ENCODE results near the gene DGAT2.
"Not testable (repeated sequence)": the region's sequence is repeated elsewhere in the genome, so short reads cannot be mapped to it uniquely, and the experiment has no call there.

DGAT2 gene, protein sequence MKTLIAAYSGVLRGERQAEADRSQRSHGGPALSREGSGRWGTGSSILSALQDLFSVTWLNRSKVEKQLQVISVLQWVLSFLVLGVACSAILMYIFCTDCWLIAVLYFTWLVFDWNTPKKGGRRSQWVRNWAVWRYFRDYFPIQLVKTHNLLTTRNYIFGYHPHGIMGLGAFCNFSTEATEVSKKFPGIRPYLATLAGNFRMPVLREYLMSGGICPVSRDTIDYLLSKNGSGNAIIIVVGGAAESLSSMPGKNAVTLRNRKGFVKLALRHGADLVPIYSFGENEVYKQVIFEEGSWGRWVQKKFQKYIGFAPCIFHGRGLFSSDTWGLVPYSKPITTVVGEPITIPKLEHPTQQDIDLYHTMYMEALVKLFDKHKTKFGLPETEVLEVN

DNA sequence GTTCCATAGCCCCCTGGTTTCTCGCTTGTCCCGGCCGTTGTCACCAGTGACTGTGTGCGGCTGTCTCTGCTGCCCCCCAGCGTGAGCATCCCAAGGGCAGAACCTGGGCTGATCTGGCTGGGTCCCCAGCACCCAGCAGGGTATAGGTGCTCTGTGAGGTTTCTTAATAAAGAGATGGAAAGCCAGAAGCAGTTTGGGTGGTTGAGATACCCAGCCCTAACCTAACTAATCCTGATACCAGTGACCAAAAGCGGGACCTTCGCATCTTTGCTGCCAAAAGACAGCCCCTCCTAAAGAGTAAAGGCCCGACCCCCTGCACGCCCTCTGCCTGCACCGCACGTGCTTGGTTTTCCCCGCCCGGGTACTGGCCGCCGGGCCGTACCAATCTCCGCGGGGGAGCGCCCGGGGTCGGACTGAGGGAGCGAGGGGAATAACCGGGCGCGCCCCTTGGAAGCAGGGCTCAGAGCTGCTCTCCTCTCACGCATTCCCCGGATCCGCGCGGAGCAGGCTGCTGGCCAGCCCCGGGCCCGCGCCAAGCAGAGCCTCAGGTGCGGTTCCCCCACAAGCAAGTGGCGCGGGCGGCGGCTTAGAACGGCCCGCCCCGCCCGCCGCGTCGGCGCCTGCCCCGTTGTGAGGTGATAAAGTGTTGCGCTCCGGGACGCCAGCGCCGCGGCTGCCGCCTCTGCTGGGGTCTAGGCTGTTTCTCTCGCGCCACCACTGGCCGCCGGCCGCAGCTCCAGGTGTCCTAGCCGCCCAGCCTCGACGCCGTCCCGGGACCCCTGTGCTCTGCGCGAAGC, at the start of gene DGAT2:
TSS of gene DGAT2 (plus strand) at position 667 of the 797 bp plus-strand sequence. CDS start 214 bp downstream, outside the sequence.
- peak; percentile 57 to 59 for DNase-seq (ENCODE audit: low read depth in 1 of 2, low spot score in 1 of 2)

DNA sequence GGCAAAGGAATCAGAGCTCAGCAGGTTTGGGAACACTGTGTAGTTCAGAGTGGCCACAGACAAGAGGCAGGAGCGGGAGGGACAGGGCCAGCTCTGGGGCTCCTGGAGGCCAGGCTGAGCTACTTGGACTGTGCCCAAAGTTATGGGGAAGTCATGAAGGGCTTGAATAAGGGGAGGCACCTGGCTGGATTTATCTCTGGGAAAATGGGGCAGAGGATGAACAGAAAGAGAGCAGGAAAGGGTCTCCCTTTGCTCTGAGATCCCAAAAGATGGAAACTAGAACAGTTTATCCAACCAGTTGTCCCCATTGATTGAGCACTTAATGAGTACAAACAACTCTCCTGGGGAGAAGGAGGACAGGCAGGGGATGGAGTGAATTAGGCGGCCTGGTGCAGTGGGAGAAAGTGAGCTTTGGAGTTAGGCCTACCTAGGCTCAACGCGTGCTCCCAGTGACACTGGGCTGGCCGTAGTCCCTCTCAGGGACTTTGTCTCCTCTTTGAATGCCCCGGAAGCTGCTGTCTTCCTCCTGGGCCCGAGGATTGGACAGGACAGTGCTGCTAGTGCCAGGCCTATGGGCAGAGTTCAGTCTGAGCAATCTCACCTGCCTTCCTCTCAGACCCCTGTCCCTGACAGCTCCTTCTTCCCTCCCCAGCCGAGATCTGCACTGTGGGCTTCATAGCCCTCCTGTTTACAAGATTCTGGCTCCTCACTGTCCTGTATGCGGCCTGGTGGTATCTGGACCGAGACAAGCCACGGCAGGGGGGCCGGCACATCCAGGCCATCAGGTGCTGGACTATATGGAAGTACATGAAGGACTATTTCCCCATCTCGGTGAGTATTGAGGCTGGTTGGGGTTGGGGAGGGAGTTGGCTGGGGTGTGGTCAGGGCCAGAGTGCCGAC, 49.0 kb upstream of the DGAT2 start:
- no peak for DNase-seq (ENCODE audit: low read depth in 1 of 2, low spot score in 1 of 2)

DNA sequence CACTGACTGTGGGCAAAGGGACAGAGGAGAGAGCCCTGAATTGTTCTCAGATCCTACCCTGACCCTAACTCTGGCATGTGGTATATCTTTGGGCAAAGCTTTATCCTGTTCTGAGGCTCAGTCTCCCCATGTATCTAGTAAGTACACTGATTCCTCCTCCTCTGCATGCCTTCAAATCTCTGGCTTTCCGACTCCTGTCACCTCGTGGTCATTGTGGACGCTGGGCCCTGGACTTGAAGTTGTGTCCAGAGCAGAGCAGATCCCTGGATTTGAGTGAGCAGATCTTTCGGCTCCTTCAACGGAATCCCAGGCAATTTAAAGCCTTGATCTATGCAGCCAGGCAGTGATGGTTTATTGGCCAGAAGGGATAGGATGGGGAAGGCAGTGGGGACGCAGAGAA, 47.9 kb upstream of the DGAT2 start:
- DNase-seq (ENCODE audit: low read depth in 1 of 2, low spot score in 1 of 2) = no peak

DNA sequence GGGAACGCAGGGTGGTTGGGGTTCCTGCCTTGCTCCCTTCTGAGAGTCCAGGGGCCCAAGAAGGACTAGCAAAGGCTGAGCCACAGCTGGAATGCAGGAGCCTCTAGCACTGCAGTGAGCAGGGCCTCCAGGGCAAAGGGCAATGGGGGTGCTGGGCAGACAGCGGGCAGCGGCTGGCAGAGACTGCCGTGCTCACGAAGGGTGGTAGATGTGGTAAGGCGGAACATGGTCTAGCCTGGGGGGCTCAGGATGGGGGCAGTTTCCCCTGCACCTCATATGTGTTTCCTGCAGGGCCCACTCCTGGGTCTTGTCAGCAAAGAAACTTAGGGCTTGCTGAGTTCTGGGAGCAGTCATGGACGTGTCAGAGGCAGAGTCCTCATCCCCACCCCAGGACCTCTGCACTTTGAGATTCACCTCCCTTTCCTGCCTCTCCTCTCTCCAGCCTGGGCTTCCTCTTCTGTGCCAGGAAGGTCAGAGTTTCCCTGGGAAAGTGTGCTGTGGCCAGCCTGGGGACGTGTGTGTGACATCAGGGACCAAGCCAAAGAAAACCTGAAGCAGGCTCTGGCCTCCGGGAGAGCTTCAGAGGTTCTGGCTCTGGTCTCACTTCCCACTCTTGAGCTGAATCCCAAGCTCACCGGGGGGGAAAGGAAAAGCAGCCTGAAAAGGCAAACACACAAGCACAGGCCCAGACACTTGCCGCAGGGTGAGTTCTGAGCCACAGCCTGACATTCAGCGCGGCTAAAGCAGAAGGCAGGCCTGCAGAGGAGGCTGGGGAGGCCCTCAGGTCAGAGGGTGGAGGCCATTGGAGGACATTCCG, 46.5 kb upstream of the DGAT2 start:
- no peak for DNase-seq (ENCODE audit: low read depth in 1 of 2, low spot score in 1 of 2)

DNA sequence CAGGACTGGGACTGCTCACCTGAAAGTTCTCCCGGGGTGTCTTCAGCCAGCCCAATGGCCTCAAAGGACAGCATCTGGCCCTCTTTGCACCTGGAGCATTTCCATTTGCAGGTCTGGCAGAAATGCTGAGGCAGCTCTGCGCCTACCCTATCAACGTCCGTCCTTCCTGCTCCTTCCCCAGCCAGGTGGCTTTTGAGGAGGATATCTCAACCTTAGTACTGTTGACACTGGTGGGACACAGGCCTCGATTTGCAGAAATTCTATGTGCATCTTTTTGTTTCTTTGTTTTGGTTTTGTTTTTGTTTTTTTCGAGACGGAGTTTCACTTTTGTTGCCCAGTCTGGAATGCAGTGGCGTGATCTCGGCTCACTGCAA, 45.9 kb upstream of the DGAT2 start:
- DNase-seq (ENCODE audit: low read depth in 1 of 2, low spot score in 1 of 2) = no peak

DNA sequence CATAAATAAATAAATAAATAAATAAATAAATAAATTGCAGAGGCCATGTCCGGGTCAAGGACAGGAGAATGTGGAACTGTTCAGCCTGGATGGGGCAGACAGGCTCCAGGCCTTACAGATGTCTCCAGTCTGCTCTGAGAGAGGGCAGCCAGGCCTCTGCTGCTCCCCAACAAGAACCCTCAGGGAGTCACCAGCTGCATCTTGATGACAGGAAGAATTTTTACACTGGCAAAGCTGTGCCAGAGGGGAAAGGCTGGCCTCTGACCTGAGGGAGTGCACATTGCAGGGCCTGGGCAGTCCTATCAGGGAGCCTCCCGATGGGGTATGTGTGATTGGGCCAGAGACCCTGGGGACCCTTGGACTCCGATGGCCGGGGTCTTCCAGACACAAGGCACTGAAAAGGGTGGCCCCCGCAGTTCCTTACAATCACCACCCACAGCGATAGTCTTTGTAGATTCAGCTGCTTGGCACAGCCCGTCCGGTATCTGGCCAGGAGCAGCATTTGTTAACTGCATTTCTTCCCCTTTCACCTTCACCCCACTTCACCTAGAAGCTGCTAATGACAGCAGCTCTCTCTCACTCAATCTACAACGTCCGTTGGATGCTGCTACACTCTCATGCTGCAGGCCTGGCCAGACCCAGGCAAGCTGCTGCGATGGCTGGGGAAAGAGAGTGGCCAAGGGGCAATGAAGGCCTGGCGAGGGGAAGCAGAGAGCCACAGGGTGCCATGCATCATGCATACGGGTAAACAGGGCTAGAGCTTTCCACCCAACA, 42.8 kb upstream of the DGAT2 start:
- DNase-seq (ENCODE audit: low read depth in 1 of 2, low spot score in 1 of 2) = no peak

DNA sequence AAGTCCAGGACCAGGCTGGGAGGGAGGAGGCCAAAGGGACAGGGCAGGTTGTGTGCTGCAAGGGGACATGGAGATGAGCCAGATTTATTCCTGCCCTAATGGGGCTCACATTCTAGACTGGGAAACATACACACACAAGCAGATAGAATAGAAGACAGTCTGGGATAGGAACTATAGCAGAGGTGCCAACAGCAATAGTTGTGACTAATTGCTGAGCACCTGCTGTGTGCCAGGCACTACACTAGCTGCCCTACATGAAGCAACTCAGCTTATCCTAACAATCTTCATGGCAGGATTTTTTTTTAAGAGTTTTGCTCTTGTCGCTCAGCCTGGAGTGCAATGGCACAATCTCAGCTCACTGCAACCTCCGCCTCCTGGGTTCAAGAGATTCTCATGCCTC, 39.6 kb upstream of the DGAT2 start:
- DNase-seq (ENCODE audit: low read depth in 1 of 2, low spot score in 1 of 2) = no peak

DNA sequence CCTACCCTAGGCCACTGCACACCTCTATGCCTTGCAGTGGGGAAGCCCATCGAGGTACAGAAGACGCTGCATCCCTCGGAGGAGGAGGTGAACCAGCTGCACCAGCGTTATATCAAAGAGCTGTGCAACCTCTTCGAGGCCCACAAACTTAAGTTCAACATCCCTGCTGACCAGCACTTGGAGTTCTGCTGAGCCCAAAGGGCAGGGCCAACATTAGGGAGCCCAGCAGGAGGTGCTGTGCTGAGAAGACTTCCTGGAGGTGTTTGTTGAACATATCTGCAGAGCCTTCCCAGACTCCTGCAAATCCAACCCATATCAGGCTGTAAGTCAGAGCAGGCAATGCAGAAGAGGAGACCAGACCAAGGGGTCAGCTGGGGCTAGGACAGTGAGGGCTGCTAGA, 37.5 kb upstream of the DGAT2 start:
- no peak for DNase-seq (ENCODE audit: low read depth in 1 of 2, low spot score in 1 of 2)

DNA sequence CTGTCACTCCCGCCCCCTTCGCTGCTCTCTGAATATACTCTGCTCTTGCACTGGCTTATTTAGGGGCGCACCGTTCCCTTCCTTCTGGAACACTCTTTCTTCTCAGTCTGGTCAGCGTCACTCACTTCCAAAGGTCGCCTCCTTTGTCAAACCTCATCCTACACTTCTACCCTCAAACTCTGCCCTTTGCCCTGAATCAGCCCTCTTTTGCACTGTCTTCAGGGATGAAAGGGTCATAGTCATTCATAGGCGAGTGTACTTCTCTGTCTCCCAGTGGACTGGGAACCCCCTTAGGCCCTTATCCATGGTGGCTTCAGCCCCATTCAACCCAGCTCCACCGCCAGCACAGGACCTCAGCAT, 35.5 kb upstream of the DGAT2 start:
- no peak for DNase-seq (ENCODE audit: low read depth in 1 of 2, low spot score in 1 of 2)

DNA sequence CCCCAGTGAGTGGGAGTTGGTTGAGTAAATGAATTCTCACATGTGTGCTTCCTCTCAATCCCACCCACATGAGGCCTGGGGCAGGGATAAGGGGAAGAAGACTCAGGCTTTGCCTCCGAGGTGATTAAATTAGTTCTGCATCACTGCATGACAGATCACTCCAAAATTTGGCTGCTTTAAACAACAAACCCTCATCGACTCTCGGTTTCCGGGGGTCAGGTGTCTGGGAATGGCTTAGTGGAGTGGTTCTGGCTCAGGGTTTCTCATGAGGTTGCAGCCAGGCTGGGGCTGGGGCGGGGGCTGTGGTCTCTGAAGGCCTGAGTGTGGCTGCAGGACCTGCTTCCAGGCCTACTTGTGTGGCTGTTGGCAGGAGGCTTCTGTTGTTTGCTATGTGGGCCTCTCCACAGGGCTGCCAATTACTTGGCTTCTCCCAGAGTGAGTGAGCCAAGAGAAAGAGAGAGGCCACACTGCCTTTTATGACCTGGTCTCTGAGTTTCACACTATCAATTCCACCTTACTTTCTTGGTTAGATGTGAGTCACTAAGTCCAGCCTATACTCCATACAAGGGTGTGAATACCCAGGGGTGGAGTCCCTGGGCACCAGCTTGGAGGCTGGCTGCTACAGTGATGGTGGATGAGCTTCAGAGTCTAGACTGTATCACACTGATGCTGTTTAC, 35.0 kb upstream of the DGAT2 start:
- DNase-seq (ENCODE audit: low read depth in 1 of 2, low spot score in 1 of 2) = no peak

DNA sequence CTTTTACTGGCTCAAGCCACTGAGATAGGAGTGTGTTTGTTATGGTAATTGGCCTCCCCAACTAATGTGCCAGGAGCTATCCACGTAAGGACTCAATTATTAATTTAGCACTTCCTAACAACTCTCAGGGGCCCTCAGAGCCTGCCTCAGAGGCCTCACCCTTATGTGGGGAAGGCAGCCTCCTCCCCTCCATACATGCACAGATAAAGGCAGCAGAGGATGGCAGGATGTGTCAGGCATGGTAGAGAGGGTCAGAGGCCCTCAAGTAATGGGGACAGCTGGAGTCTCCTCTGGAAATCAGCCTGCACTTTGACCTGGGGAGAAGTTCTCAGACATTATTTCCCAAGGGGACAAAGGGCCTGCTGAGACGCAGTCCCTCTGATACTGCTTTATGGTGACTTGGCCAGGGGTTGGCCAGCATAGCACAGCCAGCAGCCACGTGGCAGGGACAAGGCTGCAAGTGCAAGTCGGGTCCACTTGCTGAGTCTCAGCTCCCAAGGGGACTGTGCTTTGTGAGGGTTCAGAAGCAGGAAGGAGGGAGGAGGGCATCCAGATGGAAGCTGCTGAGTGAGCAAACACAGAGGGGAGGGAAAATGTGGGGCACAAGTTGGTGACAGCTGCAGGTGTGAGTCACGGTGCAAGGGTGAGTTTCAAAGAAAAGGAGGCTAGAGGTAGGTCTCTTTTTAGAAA, 33.9 kb upstream of the DGAT2 start:
- no peak for DNase-seq (ENCODE audit: low read depth in 1 of 2, low spot score in 1 of 2)

DNA sequence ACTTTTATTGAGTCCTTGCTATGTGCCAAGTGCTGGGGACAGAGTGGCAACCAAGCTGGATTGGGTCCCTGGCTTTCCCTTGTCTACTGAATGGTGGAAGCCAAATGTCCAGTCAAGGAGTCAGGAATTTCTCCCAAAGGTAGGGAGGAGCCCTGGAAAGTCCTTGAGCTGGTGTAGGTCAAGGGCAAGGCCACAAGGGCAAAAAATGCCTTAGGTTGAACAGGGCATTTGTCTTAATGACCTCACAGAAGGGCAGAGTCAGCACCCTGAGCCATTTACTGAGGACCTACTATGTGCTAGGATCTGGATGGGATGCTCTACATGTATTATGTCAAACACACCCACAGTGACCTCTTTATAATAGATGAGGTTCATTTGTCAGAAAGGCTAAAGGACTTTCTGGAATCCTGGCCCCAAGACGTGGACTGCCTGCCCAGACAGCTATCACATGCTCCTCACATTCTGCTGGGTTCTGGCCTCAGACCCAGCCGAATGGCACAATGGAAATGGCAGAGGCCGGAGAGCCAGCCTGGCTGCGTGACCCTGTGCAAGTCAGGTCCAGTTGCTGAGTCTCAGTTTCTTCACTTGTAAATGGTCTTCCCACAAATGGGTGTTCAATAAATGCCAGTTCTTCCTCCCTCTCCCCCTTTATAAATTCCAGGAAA, 33.3 kb upstream of the DGAT2 start:
- no peak for DNase-seq (ENCODE audit: low read depth in 1 of 2, low spot score in 1 of 2)

DNA sequence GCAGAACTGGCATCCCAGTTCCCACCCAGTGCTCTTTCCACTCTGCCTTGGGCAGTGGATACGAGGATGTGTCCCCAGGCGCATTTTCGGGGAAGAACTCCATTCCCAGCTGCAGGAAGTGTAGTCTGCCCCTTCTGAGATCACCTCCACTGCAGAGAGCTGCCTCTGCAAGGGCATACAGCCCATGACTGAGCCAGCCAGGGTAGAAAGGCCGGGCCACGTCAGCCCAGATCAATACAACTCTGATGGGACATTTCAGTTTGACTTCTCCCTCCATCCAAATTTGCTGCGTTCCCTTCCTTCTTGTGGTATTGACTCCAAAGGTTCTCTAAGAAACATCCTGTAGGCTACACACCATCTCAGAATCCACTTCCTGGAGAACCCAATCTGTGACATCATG, 31.3 kb upstream of the DGAT2 start:
- no peak for DNase-seq (ENCODE audit: low read depth in 1 of 2, low spot score in 1 of 2)

DNA sequence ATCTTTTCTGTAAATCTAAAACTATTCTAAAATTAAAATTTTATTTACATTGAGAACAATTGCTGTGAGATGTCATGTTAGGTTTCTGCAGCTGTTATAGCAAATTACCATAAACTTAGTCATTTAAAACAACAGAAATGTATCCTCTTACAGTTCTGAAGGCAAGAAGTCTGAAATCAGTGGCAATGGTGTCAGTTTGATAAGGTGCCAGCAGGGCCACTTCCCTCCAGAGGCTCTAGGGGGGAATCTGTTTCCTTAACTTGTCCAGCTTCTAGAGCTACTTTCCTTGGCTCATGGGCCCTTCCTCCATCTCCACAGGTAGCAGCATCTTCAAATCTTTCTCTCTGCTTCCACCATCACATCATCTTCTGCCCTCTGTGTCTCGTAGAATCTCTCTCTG, 27.9 kb upstream of the DGAT2 start:
- no peak for DNase-seq (ENCODE audit: low read depth in 1 of 2, low spot score in 1 of 2)

DNA sequence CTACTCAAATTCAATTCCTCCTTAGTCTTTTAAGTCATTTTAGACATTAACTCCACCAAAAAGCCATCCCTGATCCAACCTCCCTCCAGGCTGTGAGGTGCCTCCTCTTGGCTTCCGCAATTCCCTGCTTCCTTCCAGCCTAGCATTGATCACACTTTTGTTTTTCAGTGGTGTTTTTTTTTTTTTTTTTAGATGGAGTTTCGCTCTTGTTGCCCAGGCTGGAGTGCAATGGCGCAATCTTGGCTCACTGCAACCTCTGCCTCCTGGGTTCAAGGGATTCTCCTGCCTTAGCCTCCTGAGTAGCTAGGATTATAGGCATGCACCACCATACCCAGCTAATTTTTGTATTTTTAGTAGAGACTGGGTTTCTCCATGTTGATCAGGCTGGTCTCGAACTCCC, 25.4 kb upstream of the DGAT2 start:
- DNase-seq (ENCODE audit: low read depth in 1 of 2, low spot score in 1 of 2) = not testable (repeated sequence)

DNA sequence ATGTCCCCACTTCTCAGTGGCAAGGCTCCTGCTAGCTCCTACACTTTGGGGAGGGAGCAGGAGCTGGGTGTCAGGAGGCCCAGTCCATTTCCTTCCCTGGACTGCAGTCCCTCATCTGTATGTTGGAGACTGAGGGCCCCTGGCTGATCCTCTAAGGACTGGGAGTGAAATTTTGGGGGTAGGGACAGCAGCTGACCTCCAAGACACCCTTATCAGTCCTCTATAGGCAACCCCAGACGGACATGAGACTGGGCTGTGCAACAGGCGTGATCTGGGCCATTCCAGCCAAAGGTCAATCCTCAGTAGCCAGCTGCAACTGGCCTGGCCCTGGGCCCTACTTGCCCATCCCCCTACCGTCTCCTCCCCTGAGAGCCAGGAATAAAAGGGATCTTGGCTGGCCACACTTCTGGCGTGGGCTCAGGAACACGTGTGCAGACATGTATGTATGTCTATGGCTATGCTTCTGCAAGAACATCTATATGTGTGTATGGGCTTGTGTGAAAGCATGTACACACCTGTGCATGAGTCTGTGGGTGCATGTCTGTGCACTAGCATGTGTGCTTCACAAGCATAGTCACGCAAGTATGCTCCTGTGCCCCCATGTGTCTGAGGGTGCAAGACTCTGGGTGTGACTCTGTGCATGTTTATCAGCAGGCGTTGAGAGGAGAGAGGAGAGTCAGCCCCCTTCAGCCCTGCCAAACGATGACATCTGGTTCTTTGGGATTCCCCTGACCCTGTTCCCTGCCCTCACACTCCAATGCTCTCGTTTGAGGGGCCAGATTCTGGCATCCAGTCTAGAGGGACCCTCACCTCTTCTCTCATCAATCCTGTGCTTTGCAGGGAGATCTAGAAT, 24.6 kb upstream of the DGAT2 start:
- no peak for DNase-seq (ENCODE audit: low read depth in 1 of 2, low spot score in 1 of 2)

DNA sequence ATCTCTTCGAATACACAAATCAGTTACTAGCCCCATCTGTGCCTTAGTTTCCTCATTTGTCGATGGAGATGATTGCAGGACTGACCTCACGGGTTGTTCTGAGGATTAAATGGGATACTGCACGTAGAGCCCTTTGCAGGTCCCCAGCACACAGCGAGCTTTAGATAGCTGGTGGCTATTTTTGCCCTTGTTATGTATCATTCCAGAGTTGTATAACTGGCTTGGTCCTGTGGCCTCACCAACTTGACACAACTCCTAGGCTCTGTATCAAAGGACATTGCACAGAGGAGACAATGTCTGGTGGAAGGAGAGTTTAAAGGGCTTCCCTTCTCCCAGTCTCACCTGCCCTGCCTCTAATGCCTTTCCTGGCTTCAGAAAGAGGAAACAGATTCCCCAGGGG, 22.8 kb upstream of the DGAT2 start:
- DNase-seq (ENCODE audit: low read depth in 1 of 2, low spot score in 1 of 2) = no peak

All from activated CD4-positive, alpha-beta T cell treated with anti-CD3 and anti-CD28 coated beads, Interleukin-2, amount 50 U/mL, for 24 hours (primary cell).